Activated B cell treated with CpG ODN at 0.5 μM for 24 hours (primary cell): Measurements from ENCODE around the gene DVL1. TPM values are rescaled to one million over a fixed set of nuclear protein-coding genes. Genes with fewer than 3 reads are reported as not detected.
A peak's percentile ranks its signal among the peaks of the same experiment; 100 is the strongest.

Experiments
- ATAC-seq: fragments of 200-7000 bp; cut with Tn5 transposase; one replicate; pipeline ENCODE4 v1.10.0; 2021; ENCODE audit warnings: low read depth, mild to moderate bottlenecking, moderate library complexity
- CTCF ChIA-PET: fragments of 350-600 bp; sonication (Branson Sonifier 250); formaldehyde crosslinking; loops from one replicate; lab custom pipeline; 2021; ENCODE audit warnings: antibody characterized with exemption; lab: Charles Lee
- POLR2A ChIA-PET: fragments of 350-600 bp; sonication (Branson Sonifier 250); formaldehyde crosslinking; loops from one replicate; lab custom pipeline; 2021; ENCODE audit warnings: antibody characterized with exemption; lab: Charles Lee
- DNase-seq: peaks from one replicate; pipeline ENCODE4 v3.0.0; 2022
- H3K27ac Mint-ChIP-seq: one replicate; pipeline ENCODE4 v1.8.0; 2020; ENCODE audit warnings: mixed read lengths
- H3K27me3 Mint-ChIP-seq: one replicate; pipeline ENCODE4 v1.8.0; 2021; ENCODE audit warnings: mixed read lengths
- H3K36me3 Mint-ChIP-seq: one replicate; pipeline ENCODE4 v1.8.0; 2021; ENCODE audit warnings: low read depth, mixed read lengths
- H3K4me1 Mint-ChIP-seq: one replicate; pipeline ENCODE4 v1.8.0; 2021; ENCODE audit warnings: mixed read lengths
- H3K4me3 Mint-ChIP-seq: one replicate; pipeline ENCODE4 v1.8.0; 2020; ENCODE audit warnings: mild to moderate bottlenecking, mixed read lengths
- H3K9me3 Mint-ChIP-seq: one replicate; pipeline ENCODE4 v1.8.0; 2020; ENCODE audit warnings: mixed read lengths
- intact Hi-C: fragments of 100-400 bp; cut with micrococcal nuclease; formaldehyde crosslinking; loops from one replicate; pipeline ENCODE4 v1.15.1; 2024
- total RNA-seq: library from RNA; stranded (reverse); gene quantifications from 2 replicates; pipeline ENCODE4 v1.2.3, GENCODE V29; 2022
- TF ChIP-seq, protein P1 (sequence below): fragments of 200-600 bp; IDR thresholded peaks from one replicate; pipeline ENCODE4 v1.8.0; 2022; ENCODE audit warnings: antibody characterized with exemption, mild to moderate bottlenecking

The DVL1 gene
- total RNA-seq, 1 donor from 2014 or later: 29.3 TPM

DNA sequence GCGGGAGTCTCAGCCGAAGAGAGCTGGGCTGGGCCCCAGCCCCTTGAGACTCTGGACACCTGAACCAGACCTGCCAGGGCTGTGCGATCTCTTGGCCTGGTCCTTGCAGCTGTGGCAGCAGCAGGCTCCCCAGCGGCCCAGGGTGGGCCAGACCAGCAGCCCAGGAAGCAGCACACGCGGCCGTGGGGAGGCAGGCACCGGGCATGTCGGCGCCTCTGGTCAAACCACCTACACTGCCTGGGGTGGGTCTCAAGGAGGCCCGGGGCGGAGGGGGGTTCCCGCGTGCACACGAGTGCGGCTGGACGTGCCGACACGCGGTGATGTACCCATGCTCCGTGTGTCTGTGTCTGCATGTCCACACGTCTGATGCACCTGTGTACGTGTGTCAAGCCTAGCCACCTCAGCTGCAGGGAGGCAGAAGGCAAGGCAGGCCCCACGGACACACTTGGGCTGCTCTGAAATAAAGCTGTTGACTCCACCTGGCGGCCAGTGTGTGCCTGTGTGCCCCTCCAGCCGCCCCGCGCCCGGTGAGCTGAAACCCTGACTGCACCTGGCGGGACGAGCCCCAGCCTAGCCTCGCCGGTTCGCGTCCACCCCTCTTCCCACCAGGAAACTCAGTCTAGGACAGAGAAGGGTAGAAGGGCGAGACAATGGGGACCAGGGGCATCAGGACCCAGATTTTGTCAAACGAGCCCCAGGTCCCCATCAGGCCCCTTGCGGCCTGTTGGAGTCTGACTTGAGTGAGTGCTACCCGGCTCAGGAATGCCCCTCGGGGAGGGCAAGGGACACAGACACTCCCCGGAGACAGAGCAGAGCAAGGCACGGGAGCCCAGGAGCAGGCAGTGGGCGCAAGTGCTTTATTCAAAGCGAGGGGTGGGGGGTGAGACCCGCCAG lies 57.4 kb downstream of the DVL1 start:
- H3K4me3 Mint-ChIP-seq: no peak overlapping the region
- no peak overlapping the region for H3K27ac Mint-ChIP-seq
- ChIA-PET CTCF (interaction anchor here (0.7 to 3.2 kb wide), 20 partner anchors 12 to 310 kb away, joined by 3 to 71 read pairs (median 4); partner anchors contain the start of genes ISG15 and PERM1), POLR2A (interaction anchor here (0.6 to 1.4 kb wide), 6 partner anchors 170 to 308 kb away, joined by 3 to 11 read pairs (median 4); no protein-coding TSS in a partner anchor)
- ATAC-seq (peak; percentile 92), DNase-seq (peak; percentile 68)
- intact Hi-C loops: loop anchor here (1.0 to 5.0 kb wide), 4 partner anchors 84 to 307 kb away; partner anchors contain the start of gene TNFRSF18
- H3K9me3 Mint-ChIP-seq: no peaks in the 10 kb centered on the region
- no peaks in the 10 kb centered on the region for H3K36me3 Mint-ChIP-seq
- peaks cover 2% of the 10 kb centered on the region for H3K27me3 Mint-ChIP-seq
- TF ChIP-seq, protein P1, sequence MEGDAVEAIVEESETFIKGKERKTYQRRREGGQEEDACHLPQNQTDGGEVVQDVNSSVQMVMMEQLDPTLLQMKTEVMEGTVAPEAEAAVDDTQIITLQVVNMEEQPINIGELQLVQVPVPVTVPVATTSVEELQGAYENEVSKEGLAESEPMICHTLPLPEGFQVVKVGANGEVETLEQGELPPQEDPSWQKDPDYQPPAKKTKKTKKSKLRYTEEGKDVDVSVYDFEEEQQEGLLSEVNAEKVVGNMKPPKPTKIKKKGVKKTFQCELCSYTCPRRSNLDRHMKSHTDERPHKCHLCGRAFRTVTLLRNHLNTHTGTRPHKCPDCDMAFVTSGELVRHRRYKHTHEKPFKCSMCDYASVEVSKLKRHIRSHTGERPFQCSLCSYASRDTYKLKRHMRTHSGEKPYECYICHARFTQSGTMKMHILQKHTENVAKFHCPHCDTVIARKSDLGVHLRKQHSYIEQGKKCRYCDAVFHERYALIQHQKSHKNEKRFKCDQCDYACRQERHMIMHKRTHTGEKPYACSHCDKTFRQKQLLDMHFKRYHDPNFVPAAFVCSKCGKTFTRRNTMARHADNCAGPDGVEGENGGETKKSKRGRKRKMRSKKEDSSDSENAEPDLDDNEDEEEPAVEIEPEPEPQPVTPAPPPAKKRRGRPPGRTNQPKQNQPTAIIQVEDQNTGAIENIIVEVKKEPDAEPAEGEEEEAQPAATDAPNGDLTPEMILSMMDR: no peak
- H3K4me1 Mint-ChIP-seq: peaks cover 10% of the 10 kb centered on the region

DNA sequence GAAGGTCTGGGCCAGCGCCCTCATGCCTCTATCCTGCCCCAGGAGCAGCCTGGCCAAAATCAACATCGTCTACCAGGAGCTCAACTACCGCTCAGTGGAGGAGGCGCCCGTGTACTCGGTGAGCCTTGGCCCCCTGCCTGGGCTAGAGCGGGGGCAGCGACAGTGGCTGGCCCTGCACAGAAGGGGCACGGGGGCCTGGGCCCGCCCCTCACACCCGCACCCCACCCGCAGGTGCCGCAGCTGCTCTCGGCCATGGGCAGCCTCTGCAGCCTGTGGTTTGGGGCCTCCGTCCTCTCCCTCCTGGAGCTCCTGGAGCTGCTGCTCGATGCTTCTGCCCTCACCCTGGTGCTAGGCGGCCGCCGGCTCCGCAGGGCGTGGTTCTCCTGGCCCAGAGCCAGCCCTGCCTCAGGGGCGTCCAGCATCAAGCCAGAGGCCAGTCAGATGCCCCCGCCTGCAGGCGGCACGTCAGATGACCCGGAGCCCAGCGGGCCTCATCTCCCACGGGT lies 58.1 kb downstream of the DVL1 start:
- CTCF ChIA-PET: interaction anchor here (0.7 to 3.2 kb wide), 18 partner anchors 12 to 309 kb away, joined by 3 to 71 read pairs (median 4); partner anchors contain the start of gene PERM1
- Mint-ChIP-seq H3K27ac (no peak overlapping the region), H3K27me3 (peaks cover 2% of the 10 kb centered on the region), H3K9me3 (no peaks in the 10 kb centered on the region), H3K4me1 (peaks cover 10% of the 10 kb centered on the region), H3K4me3 (no peak overlapping the region), H3K36me3 (no peaks in the 10 kb centered on the region)
- intact Hi-C loops: loop anchor here (1.0 to 5.0 kb wide), 2 partner anchors 84 to 169 kb away; partner anchors contain the start of gene TNFRSF18
- POLR2A ChIA-PET: interaction anchor here (1.0 to 1.4 kb wide), 6 partner anchors 169 to 307 kb away, joined by 3 to 11 read pairs (median 4); no protein-coding TSS in a partner anchor
- no peak for ATAC-seq
- no peak for DNase-seq
- TF ChIP-seq, protein P1: no peak

DNA sequence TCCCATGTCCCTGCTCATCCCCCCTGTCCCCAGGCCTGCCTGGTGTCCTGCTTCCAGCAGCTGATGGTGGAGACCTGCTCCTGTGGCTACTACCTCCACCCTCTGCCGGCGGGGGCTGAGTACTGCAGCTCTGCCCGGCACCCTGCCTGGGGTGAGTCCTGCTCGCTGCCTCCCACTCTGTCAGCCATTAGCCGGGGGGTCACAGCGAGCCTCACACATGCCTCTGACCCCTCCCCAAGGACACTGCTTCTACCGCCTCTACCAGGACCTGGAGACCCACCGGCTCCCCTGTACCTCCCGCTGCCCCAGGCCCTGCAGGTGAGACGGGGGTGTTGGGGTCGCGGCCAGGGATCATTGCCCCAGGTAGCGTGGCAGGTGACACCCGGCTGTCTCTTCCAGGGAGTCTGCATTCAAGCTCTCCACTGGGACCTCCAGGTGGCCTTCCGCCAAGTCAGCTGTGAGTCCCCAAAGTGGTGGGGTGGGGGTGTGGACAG lies 58.9 kb downstream of the DVL1 start:
- peak; percentile 67 for DNase-seq
- peaks cover 10% of the 10 kb centered on the region for H3K4me1 Mint-ChIP-seq
- H3K9me3 Mint-ChIP-seq: no peaks in the 10 kb centered on the region
- TF ChIP-seq, protein P1: no peak
- intact Hi-C loops: loop anchor here (1.0 to 5.0 kb wide), 2 partner anchors 16 to 83 kb away; partner anchors contain the start of gene TNFRSF18
- H3K27me3 Mint-ChIP-seq: peaks cover 2% of the 10 kb centered on the region
- no peak overlapping the region for H3K4me3 Mint-ChIP-seq
- peak; percentile 83 for ATAC-seq
- H3K36me3 Mint-ChIP-seq: no peaks in the 10 kb centered on the region
- no peak overlapping the region for H3K27ac Mint-ChIP-seq
- ChIA-PET CTCF (interaction anchor here (1.0 to 3.2 kb wide), 5 partner anchors 12 to 308 kb away, joined by 3 to 71 read pairs (median 23); partner anchors contain the start of gene PERM1), POLR2A (interaction anchor here (0.6 to 1.3 kb wide), 3 partner anchors 17 to 226 kb away, joined by 3 to 6 read pairs (median 5); partner anchors contain the start of gene UBE2J2)

DNA sequence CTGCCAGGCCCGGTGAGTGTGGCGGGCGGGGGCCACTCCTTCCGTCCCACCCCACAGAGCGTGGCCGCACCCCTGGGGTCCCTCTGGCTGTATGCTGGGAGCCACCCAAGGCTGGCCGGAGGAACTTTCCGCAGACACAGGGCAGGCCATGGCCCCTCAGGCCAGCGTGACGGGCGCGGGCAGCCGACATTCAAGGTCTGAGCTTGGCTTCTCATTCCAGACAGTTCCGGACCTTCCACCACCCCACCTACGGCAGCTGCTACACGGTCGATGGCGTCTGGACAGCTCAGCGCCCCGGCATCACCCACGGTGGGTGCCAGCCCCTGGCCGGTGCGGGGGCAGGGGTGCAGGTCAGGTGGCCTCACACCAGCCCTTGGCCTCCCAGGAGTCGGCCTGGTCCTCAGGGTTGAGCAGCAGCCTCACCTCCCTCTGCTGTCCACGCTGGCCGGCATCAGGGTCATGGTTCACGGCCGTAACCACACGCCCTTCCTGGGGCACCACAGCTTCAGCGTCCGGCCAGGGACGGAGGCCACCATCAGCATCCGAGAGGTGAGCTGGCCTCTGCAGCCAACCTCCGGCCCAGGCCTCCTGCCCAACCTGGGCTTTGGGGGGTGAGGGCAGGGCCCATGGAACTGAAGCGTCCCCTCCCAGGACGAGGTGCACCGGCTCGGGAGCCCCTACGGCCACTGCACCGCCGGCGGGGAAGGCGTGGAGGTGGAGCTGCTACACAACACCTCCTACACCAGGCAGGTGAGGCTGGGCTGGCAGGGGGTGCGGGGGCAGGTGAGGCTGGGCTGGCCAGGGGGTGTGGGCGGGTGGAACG lies 61.7 kb downstream of the DVL1 start:
- Mint-ChIP-seq H3K4me1 (peaks cover 14% of the 10 kb centered on the region), H3K4me3 (no peak overlapping the region), H3K27me3 (peaks cover 2% of the 10 kb centered on the region), H3K27ac (no peak overlapping the region), H3K36me3 (no peaks in the 10 kb centered on the region), H3K9me3 (no peaks in the 10 kb centered on the region)
- ChIA-PET POLR2A (no interaction called here), CTCF (no interaction called here)
- TF ChIP-seq, protein P1: no peak
- DNase-seq (no peak), ATAC-seq (no peak)
- intact Hi-C loops: no loop called here
